AG10803 (cell line): ENCODE data around the gene SERPINB13.

ENCODE experiments used
- DNase-seq: peaks from one replicate; pipeline ENCODE4 v3.0.0; 2010; ENCODE audit warnings: low read depth
- H3K4me3 ChIP-seq: 2 replicates; pipeline ENCODE4 v1.5.1; 2011; ENCODE audit warnings: mild to moderate bottlenecking, low read length, control low read depth
- CTCF ChIP-seq: conservative IDR thresholded peaks from 2 replicates; pipeline ENCODE4 v1.5.1; 2011; ENCODE audit warnings: mild to moderate bottlenecking, low read length, control low read depth, inconsistent platforms

SERPINB13 gene

GRCh38 chr18:63588909-63589308 lies 1.8 kb downstream of the SERPINB13 start:
- DNase-seq = peak; percentile 9
- TF ChIP-seq CTCF = no peak
- H3K4me3 ChIP-seq = no peak overlapping the region

GRCh38 chr18:63590373-63590772 lies 3.2 kb downstream of the SERPINB13 start:
- DNase-seq = peak; percentile 15
- no peak overlapping the region for H3K4me3 ChIP-seq
- no peak for TF ChIP-seq CTCF

GRCh38 chr18:63590966-63591695 lies 4.0 kb downstream of the SERPINB13 start:
- DNase-seq = no peak
- TF ChIP-seq CTCF = no peak
- H3K4me3 ChIP-seq = no peak overlapping the region

- TF ChIP-seq CTCF = no peak
- DNase-seq = no peak
- H3K4me3 ChIP-seq = no peak overlapping the region
These were observed 4.6 kb downstream of the SERPINB13 start for GRCh38 chr18:63591725-63592124.

- no peak for TF ChIP-seq CTCF
- no peak for DNase-seq
- H3K4me3 ChIP-seq = no peak overlapping the region
These were observed 5.3 kb downstream of the SERPINB13 start for GRCh38 chr18:63592471-63592870.

- no peak overlapping the region for H3K4me3 ChIP-seq
- no peak for DNase-seq
- no peak for TF ChIP-seq CTCF
These were observed 9.8 kb downstream of the SERPINB13 start for GRCh38 chr18:63596964-63597363.

- H3K4me3 ChIP-seq = no peak overlapping the region
- DNase-seq = no peak
These were observed 16.2 kb downstream of the SERPINB13 start for GRCh38 chr18:63603355-63603754.

More at GRCh38 chr18:63603355-63603754, 16.2 kb downstream of the SERPINB13 start:
- TF ChIP-seq CTCF = no peak
